CD4-positive, alpha-beta T cell treated with Interferon gamma for 1 hour (primary cell): Measurements from ENCODE around the gene CPD.

Source experiments
- DNase-seq: peaks from one replicate; pipeline ENCODE4 v3.0.0-alpha.2; 2020

CPD gene

GRCh38 chr17:30514895-30515596 lies 136.3 kb downstream of the CPD start:
- no peak for DNase-seq

- no peak for DNase-seq
These were observed 139.1 kb downstream of the CPD start for GRCh38 chr17:30517786-30518185.

GRCh38 chr17:30519166-30519565 lies 140.4 kb downstream of the CPD start:
- no peak for DNase-seq
